RPMI7951 (cell line): Measurements from ENCODE around the gene GALK1. TPM values are rescaled to one million over a fixed set of nuclear protein-coding genes. Genes with fewer than 3 reads are reported as not detected.
"Not testable (repeated sequence)": the region's sequence is repeated elsewhere in the genome, so short reads cannot be mapped to it uniquely, and the experiment has no call there.

Source experiments
- DNase-seq: peaks from one replicate; pipeline ENCODE4 v3.0.0-alpha.2; 2012; ENCODE audit warnings: low read depth
- total RNA-seq: library from RNA; depleted of rRNA; stranded (reverse); fragments of >200 nt; shearing (Covaris generic); gene quantifications from 2 replicates; pipeline ENCODE4 v1.2.3, GENCODE V29; 2014; rRNA removed

The GALK1 gene
- 37.0 and 44.2 TPM in 2 replicates for total RNA-seq

GRCh38 chr17:75764711-75765421 lies at the start of gene GALK1:
Gene GALK1 (minus strand): TSS chr17:75765192. CDS start chr17:75765136, 56 bp downstream.
- peak; percentile 66 for DNase-seq

- DNase-seq: no peak
Measured at GRCh38 chr17:75814021-75814395, 49.0 kb upstream of the GALK1 start.

DNA sequence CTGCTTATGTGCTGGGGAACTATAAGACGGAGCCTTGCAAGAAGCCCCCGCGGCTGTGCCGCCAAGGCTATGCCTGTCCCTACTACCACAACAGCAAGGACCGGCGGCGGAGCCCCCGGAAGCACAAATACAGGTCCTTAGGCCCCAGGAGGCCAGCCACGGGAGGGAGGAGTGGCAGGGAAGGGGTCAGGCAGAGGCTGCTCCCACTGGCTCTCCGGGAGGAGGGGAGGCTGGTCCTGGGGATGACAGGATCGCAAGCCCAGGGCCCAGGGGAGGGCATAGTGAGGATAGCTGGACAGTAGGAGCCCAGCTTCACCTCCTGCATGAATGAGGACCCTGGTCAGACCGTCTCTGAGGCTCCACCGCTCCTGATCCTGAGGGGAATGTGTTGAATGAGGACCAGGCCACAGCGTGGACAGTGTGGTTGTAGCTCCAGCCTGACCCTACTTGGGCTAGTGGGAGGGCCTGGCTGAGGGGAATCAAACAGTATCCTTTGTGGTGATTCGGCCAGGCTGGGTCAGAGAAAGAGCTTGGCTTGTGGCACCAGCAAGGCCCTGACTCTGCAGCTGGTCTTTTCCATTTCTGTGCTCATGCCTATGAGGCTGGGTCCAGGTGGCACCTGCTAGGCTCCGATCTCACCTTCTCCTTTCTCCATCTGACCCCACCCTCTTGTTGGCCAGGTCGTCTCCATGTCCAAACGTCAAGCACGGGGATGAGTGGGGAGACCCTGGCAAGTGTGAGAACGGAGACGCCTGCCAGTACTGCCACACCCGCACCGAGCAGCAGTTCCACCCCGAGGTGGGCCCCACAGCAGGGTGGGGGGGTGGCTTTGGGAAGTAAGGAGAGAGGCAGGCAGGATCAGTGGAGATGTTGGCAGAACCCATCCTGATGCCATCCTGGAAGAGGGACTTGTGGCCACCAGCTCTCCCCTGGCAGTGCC lies 48.4 kb upstream of the GALK1 start:
- no peak for DNase-seq

GRCh38 chr17:75812096-75813013 lies 47.4 kb upstream of the GALK1 start:
- DNase-seq: no peak

DNA sequence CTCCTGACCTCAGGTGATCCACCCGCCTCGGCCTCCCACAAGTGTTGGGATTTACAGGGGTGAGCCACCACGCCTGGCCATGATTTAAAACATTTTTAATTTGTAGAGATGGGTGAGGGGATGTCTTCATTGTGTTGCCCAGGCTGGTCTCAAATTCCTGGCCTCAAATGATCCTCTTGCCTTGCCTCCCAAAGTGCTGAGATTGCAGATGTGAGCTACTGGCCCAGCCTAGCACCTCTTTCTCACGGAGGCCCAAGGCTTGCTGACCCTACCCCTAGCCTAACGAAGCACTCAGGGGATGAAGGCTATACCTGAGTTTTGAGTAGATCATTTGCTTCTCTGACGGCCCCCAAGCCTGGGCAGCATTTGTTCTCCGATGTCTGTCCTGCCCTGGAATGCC lies 46.2 kb upstream of the GALK1 start:
- DNase-seq: no peak

DNA sequence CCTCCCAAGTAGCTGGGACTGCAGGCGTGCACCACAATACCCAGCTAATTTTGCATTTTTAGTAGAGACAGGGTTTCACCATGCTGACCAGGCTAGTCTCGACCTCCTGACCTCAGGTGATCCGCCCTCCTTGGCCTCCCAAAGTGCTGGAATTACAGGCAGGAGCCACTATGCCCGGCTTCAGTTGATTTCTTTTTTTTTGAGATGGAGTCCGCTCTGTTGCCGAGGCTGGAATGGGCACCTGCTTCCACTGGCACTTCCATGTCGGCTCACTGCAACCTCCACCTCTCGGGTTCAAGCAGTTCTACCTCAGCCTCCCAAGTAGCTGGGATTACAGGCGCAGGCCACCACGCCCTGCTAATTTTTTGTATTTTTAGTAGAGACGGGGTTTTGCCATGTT lies 45.8 kb upstream of the GALK1 start:
- not testable (repeated sequence) for DNase-seq

GRCh38 chr17:75810216-75810615 lies 45.2 kb upstream of the GALK1 start:
- no peak for DNase-seq

- DNase-seq: peak; percentile 51
Measured at GRCh38 chr17:75809631-75810111, 44.7 kb upstream of the GALK1 start.

GRCh38 chr17:75808905-75809621 lies 44.1 kb upstream of the GALK1 start:
- DNase-seq: peak; percentile 89

DNA sequence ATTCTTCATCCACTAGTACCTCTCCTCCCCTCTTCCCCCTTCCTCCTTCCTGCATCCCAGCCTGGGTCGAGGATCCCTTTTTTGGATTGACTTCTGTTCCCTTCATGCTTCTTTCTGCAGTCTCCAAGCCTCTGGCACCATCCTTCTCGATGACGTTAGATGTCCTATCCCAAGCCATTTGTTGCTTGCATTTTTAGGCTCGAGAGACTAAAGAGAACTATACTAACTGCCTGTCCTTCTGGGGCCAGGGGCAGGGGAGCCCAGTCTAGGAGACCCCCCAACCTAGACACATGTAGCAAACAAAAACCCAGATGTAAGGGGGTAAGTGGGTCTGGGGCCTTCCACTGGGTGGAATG lies 43.5 kb upstream of the GALK1 start:
- DNase-seq: no peak

GRCh38 chr17:75807861-75808260 lies 42.9 kb upstream of the GALK1 start:
- DNase-seq: no peak

DNA sequence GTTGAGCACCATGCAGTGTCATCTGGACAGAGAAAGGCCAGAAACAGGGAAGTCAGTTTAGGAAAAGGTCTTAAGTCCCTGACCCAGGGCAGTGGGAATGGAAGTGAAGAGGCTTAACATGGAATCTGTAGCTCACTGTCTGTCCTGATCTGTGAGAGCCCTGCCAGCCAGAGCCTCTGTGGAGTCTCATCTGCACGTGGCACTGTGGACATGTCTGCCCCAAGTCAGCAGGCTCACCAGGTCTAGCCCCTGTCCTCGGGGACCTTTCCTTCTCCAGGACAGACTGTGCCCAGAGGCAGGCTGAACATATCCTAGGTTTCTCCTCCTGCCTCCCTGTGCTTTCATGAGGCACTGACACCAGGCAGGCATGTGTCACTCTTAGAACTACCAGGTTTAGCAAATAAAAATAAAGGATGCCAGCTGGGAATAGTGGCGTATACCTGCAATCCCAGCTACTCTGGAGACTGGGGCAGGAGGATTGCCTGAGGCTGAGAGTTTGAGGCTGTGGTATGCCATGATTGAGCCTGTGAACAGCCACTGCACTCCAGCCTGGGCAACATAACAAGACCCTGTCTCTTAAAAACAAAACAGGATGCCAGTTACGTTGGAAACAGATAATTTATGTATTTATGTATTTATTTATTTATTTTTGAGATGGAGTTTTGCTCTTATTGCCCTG lies 42.0 kb upstream of the GALK1 start:
- no peak for DNase-seq

DNA sequence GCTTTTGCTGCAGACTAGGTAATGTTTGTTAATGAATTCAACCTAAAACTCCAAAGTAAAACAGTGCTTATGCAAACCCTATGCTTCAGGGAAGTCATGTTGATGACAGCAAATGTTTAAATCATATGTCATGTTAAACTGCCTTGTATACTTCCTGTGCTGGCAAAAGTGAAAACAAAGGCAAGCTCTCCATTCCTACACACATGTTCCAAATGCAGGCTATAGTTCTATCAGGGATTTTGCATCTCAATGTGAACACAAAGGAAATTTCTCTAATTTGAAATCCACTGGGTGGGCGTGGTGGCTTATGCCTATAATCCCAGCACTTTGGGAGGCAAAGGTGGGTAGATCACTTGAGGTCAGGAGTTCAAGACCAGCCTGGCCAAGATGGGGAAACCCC lies 38.9 kb upstream of the GALK1 start:
- DNase-seq: no peak

- no peak for DNase-seq
Measured at GRCh38 chr17:75799402-75799801, 34.4 kb upstream of the GALK1 start.

DNA sequence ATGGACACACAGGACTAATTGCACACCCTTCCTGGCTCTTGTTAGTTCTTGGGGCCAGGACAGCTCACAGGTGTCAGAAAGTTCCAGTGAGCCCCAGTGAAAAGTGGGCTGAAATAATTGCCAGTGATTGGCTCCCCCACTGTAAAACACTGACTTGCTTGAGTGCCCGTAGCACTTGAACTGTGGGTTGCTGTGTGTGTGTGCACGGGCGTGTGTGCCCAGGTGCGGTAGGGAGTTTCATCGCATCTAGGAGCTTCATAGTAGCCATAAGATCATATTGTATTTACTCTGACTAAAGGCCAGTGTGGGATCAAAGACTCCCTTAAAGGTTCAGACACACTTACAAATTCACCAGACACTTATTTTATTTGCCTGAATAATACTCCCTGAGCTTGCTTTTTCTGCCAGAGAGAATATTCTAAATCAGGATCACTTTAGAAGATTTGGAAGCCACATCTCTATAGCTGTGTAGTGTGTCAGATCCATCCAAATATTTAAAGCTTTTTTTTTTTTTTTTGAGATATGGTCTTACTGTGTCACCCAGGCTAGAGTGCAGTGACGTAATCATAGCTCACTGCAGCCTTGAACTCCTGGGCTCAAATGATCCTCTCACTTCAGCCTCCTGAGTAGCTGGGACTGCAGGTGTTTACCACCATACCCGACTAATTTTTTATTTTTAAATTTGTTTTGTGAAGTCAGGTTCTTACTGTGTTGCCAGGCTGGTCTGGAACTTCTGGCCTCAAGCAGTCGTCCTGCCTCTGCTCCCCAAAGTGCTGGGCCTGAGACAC lies 31.0 kb upstream of the GALK1 start:
- DNase-seq: no peak

GRCh38 chr17:75793460-75793859 lies 28.5 kb upstream of the GALK1 start:
- no peak for DNase-seq

GRCh38 chr17:75791254-75791653 lies 26.3 kb upstream of the GALK1 start:
- no peak for DNase-seq

DNA sequence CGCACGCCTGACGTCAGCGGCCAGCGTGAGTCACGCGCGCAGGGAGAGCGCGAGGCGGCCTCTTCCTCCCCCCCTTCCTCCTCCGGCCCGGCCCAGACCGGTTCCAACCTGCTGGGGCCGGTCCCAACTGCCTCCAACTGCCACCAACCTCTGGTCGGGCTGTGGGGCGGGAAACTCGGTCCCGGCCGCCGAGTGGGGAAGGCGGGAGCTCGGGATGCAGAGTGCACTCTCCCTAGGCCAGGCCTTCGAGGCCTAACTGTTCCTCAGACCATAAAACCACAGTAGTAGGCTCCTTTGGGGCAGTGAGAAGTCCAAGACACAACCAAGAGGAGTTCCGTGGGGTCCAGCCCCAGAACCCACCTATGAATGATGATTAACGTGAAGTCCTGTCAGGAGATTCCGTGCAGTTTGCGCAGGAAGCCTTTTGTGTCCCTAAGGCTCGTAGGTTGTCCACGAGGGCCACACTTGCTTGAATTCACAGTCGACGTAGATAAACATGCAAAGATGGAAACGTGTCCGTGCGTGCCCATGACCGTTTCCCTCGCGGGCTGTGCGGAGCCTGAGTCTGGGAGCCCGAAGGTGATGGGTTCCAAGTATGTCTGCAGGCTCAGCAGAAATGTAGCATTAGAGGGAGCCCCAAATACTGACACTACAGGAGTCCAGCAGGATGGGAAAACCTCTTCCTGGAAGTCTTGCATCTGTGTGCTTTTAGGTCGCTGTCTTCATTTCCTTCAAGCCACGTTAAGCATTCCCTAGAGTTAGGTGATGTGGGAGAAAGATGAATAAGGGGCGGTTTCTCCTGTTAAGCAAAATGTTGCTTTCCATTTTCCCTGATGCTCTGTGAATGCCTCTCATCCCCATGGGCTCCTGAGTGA lies 20.3 kb upstream of the GALK1 start:
- peak; percentile 85 for DNase-seq
